Right atrium auricular region (tissue), 2 donors: ENCODE results near the gene CRELD2. TPM values are rescaled to one million over a fixed set of nuclear protein-coding genes. Genes with fewer than 3 reads are reported as not detected.

Experiments used
- DNase-seq: peaks from one replicate; pipeline ENCODE4 v3.0.0-alpha.2; 2019; ENCODE audit warnings: low spot score
- H3K27ac ChIP-seq, 2 donors: fragments of 200-600 bp; sonication (generic); 1 replicate in 1 of 2; 2 replicates in 1 of 2; pipeline ENCODE4 v1.5.1; 2016 to 2019
- H3K27me3 ChIP-seq, 2 donors: fragments of 200-600 bp; sonication (generic); one replicate each; pipeline versions ENCODE4 v1.5.1 to v1.6.0; 2017 to 2019
- H3K36me3 ChIP-seq: fragments of 200-600 bp; sonication (generic); one replicate; pipeline ENCODE4 v1.5.1; 2016
- H3K4me1 ChIP-seq, 2 donors: fragments of 200-600 bp; sonication (generic); one replicate each; pipeline versions ENCODE4 v1.5.1 to v1.6.0; 2017 to 2019
- H3K4me3 ChIP-seq, 2 donors: fragments of 200-600 bp; sonication (generic); 1 replicate in 1 of 2; 2 replicates in 1 of 2; pipeline ENCODE4 v1.5.1; 2017 to 2019; ENCODE audit warnings: mild to moderate bottlenecking in 1 of 2, moderate library complexity in 1 of 2
- H3K9me3 ChIP-seq, 2 donors: fragments of 200-600 bp; sonication (generic); one replicate each; pipeline ENCODE4 v1.5.1; 2019
- CTCF ChIP-seq, 2 donors: fragments of 200-600 bp; sonication (generic); IDR thresholded peaks; one replicate each; pipeline ENCODE4 v1.5.1; 2019; ENCODE audit warnings: antibody characterized with exemption in 2 of 2
- total RNA-seq, 2 donors: library from RNA; depleted of rRNA; stranded (reverse); fragments of >200 nt; gene quantifications; one replicate each; pipeline ENCODE4 v1.1.0, GENCODE V29; 2016

Gene CRELD2
- total RNA-seq, 2 donors from 2014 or later, result 16.1 to 28.5 TPM

- Histone ChIP-seq H3K4me3 (no peak overlapping the region), H3K27ac (no peak overlapping the region), H3K9me3 (peaks cover 0 to under 1% of the 10 kb centered on the region in 2 donors), H3K4me1 (no peaks in the 10 kb centered on the region), H3K36me3 (peaks cover 28% of the 10 kb centered on the region), H3K27me3 (no peaks in the 10 kb centered on the region)
- no peak for DNase-seq
- TF ChIP-seq CTCF (IDR thresholded peaks at IDR 0.05), result no peak
Measured at GRCh38 chr22:49899530-49899929, 18.9 kb upstream of the CRELD2 start.

GRCh38 chr22:49900441-49901230 lies 17.8 kb upstream of the CRELD2 start:
- no peak overlapping the region for H3K4me3 ChIP-seq
- no peaks in the 10 kb centered on the region for H3K4me1 ChIP-seq
- DNase-seq, result no peak
- H3K27ac ChIP-seq, result no peak overlapping the region
- no peaks in the 10 kb centered on the region for H3K27me3 ChIP-seq
- no peak for TF ChIP-seq CTCF (IDR thresholded peaks at IDR 0.05)
- peaks cover 28% of the 10 kb centered on the region for H3K36me3 ChIP-seq
- H3K9me3 ChIP-seq, result no peaks in the 10 kb centered on the region

GRCh38 chr22:49901457-49901856 lies 17.0 kb upstream of the CRELD2 start:
- DNase-seq, result no peak
- peaks cover 28% of the 10 kb centered on the region for H3K36me3 ChIP-seq
- H3K27me3 ChIP-seq, result no peaks in the 10 kb centered on the region
- H3K4me3 ChIP-seq, result no peak overlapping the region
- no peak for TF ChIP-seq CTCF (IDR thresholded peaks at IDR 0.05)
- no peaks in the 10 kb centered on the region for H3K9me3 ChIP-seq
- H3K27ac ChIP-seq, result no peak overlapping the region
- no peaks in the 10 kb centered on the region for H3K4me1 ChIP-seq

- Histone ChIP-seq H3K36me3 (peaks cover 39% of the 10 kb centered on the region), H3K27ac (no peak overlapping the region), H3K4me3 (no peak overlapping the region), H3K27me3 (no peaks in the 10 kb centered on the region), H3K9me3 (no peaks in the 10 kb centered on the region), H3K4me1 (no peaks in the 10 kb centered on the region)
- TF ChIP-seq CTCF (IDR thresholded peaks at IDR 0.05), result no peak
- no peak for DNase-seq
Measured at GRCh38 chr22:49903322-49904039, 15.0 kb upstream of the CRELD2 start.

- DNase-seq, result no peak
- no peaks in the 10 kb centered on the region for H3K9me3 ChIP-seq
- no peak overlapping the region for H3K4me3 ChIP-seq
- H3K36me3 ChIP-seq, result peaks cover 41% of the 10 kb centered on the region
- H3K27ac ChIP-seq, result no peak overlapping the region
- TF ChIP-seq CTCF (IDR thresholded peaks at IDR 0.05), result no peak
- H3K27me3 ChIP-seq, result no peaks in the 10 kb centered on the region
- no peaks in the 10 kb centered on the region for H3K4me1 ChIP-seq
Measured at GRCh38 chr22:49904040-49904369, 14.4 kb upstream of the CRELD2 start.
